H1 (cell line): ENCODE data around the gene GDF2. TPM values are rescaled to one million over a fixed set of nuclear protein-coding genes. Genes with fewer than 3 reads are reported as not detected.

Experiments used
- ATF2 ChIP-seq: IDR thresholded peaks from 2 replicates; pipeline ENCODE4 v1.6.1; 2012; ENCODE audit warnings: low read length, inconsistent platforms
- HDAC6 ChIP-seq: IDR thresholded peaks from one replicate; pipeline ENCODE4 v1.7.1; 2012; ENCODE audit warnings: low read depth, mild to moderate bottlenecking, inconsistent platforms, low read length, moderate library complexity
- JUND ChIP-seq: IDR thresholded peaks from 2 replicates; pipeline ENCODE4 v1.6.1; 2011; ENCODE audit warnings: mild to moderate bottlenecking, improper control_type of control experiment, low read length
- KDM4A ChIP-seq: IDR thresholded peaks from one replicate; pipeline ENCODE4 v1.7.1; 2012; ENCODE audit warnings: low read depth, mild to moderate bottlenecking, moderate library complexity, low read length, inconsistent platforms; ENCODE audit not compliant: severe bottlenecking
- NRF1 ChIP-seq: IDR thresholded peaks from 2 replicates; pipeline ENCODE4 v1.6.1; 2011; ENCODE audit warnings: mild to moderate bottlenecking, low read depth, low read length, improper control_type of control experiment
- RNF2 ChIP-seq: fragments of 200-900, 300-1000 bp; sonication (generic); IDR thresholded peaks from 2 replicates; pipeline ENCODE4 v1.7.1; 2016; ENCODE audit warnings: borderline replicate concordance, low read depth, mild to moderate bottlenecking, antibody characterized with exemption, low read length; ENCODE audit not compliant: poor library complexity, severe bottlenecking; ENCODE audit errors: missing control alignments
- SAP30 ChIP-seq: fragments of 300-600 bp; sonication (generic); IDR thresholded peaks from 2 replicates; pipeline ENCODE4 v1.7.1; 2012; ENCODE audit warnings: low read length, moderate library complexity, mild to moderate bottlenecking, inconsistent platforms; ENCODE audit not compliant: insufficient read depth, insufficient replicate concordance
- SP4 ChIP-seq: IDR thresholded peaks from 2 replicates; pipeline ENCODE4 v1.6.1; 2012; ENCODE audit warnings: low read length, inconsistent platforms
- polyA plus RNA-seq, 7 experiments: library from polyadenylated mRNA; depleted of rRNA in 3 of 7; stranded (reverse) in 5 of 7; unstranded in 2 of 7; fragments of >200 nt in 5 of 7; fragments of 200-250 nt in 2 of 7; gene quantifications; 1 replicate in 5 of 7; 2 replicates in 1 of 7; 4 replicates in 1 of 7; pipeline versions ENCODE4 v1.2.1 to v1.2.3, GENCODE V29; 2011 to 2013; ENCODE audit warnings: missing spikeins in 2 of 7, mixed read lengths in 2 of 7
- total RNA-seq: library from RNA; stranded (reverse); fragmentation: NEBNext Ultra II Directional; extraction: Animal tissue kit (Norgen Biotek cat#: 25700); gene quantifications from 2 replicates; pipeline ENCODE4 v1.2.1, GENCODE V29; 2021
- TF ChIP-seq, protein P1 (sequence below): IDR thresholded peaks from 2 replicates; pipeline ENCODE4 v1.6.1; 2011; ENCODE audit warnings: low read length, improper control_type of control experiment

Gene GDF2
- total and polyA plus RNA-seq, 2 of the 8 experiments (the other 6 are each of a cell fraction or from before 2014, with no cell fraction given) = not detected

- TF ChIP-seq NRF1 (no peak), KDM4A (no peak), SAP30 (no peak), ATF2 (no peak), SP4 (no peak), HDAC6 (no peak), JUND (no peak), RNF2 (no peak)
- TF ChIP-seq, protein P1, sequence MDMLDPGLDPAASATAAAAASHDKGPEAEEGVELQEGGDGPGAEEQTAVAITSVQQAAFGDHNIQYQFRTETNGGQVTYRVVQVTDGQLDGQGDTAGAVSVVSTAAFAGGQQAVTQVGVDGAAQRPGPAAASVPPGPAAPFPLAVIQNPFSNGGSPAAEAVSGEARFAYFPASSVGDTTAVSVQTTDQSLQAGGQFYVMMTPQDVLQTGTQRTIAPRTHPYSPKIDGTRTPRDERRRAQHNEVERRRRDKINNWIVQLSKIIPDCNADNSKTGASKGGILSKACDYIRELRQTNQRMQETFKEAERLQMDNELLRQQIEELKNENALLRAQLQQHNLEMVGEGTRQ = no peak
Measured at GRCh38 chr10:47350671-47351640, 28.7 kb downstream of the GDF2 start (continued).
